HG03457 (cell line): ENCODE results near the gene UST.

ENCODE experiments used
- ATAC-seq: cut with Tn5 transposase; IDR thresholded peaks from one replicate; pipeline ENCODE4 v1.9.1; 2021; ENCODE audit warnings: moderate number of reproducible peaks; ENCODE audit not compliant: unreplicated experiment

The UST gene, protein sequence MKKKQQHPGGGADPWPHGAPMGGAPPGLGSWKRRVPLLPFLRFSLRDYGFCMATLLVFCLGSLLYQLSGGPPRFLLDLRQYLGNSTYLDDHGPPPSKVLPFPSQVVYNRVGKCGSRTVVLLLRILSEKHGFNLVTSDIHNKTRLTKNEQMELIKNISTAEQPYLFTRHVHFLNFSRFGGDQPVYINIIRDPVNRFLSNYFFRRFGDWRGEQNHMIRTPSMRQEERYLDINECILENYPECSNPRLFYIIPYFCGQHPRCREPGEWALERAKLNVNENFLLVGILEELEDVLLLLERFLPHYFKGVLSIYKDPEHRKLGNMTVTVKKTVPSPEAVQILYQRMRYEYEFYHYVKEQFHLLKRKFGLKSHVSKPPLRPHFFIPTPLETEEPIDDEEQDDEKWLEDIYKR

DNA sequence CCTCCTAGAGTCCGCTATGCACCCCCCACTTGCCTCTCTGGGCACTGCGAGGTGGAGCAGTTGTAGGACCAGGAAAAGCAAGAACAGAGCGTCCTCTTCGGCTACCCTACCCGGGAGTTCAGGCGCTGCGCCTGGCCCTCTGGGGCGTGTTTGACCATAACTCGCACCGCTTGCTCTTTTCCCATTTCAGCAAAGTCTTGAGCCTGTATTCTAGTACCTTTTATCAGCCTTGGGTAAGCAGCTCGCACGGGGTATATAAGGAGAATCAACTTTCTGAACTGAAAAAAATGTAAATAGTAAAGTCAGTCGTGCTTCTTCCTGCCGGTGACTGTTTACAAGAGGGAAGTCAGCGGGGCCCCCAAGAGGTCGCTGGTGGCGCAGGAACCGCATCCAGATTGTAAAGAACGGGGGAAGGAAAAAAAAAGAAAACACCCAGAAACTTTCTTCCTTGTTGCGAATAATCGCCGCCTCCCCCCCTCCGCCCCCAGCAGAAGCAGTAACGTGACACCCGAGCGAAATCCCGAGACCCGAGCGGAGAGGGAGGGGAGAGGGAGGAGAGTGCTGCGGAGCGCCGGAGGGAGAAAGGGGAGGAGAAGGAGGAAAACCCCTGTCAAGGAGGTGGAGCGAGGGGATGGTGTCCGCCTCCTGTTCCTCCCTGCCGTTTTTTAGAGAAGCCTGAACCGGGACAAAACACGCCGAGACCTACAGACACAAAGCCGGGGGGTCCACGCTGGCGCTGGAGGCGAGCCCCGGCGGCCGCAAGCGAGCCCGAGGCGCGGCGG lies at the start of gene UST:
Gene UST, plus strand, starts transcription at position 668 of the 782 bp plus-strand sequence. CDS start 401 bp downstream, outside the sequence.
- no peak for ATAC-seq

- ATAC-seq: no peak
These were observed 48.9 kb upstream of the UST start for GRCh38 chr6:148697895-148698440.

- no peak for ATAC-seq
These were observed 48.1 kb upstream of the UST start for GRCh38 chr6:148698671-148699180.

- ATAC-seq: no peak
These were observed 46.6 kb upstream of the UST start for GRCh38 chr6:148700047-148700715.

- no peak for ATAC-seq
These were observed 46.0 kb upstream of the UST start for GRCh38 chr6:148700741-148701311.

DNA sequence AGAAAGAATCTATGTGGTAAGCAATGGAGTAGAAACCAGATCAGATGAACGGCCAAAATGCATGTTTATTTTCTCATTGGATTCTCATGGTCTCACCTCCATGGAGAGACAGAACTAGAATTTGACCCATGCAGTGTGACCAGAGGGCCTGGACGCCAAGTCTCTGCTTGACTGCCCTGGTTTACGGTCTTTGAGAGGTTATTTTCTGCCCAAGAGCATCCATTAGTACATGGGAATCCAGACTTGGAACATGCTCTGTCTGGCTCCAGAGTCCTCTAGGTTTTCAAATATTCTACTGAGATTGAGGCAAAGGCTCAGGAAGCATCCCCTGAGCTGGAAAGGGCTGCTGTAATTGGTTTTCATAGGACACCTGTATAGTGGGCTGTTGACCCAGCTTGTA lies 45.5 kb upstream of the UST start:
- no peak for ATAC-seq

DNA sequence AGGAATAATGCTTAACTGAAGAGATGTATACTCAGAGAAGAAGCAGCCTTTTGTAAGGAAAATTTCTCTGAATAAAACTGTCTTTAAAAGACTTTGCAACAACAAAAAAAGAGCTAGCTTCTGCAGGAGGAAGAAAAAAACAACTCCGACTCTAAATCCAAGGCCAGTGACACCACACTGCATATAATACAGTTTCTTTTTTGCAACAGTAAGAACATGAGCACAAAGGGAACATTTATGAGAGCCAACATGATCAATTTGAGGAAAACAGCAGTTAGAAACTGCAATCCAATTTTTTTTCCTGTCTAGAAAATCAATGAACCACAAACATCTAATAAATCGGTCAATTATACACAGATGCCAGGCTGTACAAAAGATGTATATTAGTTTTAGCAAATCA lies 42.9 kb upstream of the UST start:
- no peak for ATAC-seq

GRCh38 chr6:148704400-148705246 lies 42.2 kb upstream of the UST start:
- no peak for ATAC-seq

GRCh38 chr6:148708707-148709106 lies 38.1 kb upstream of the UST start:
- ATAC-seq: no peak

GRCh38 chr6:148709577-148709976 lies 37.3 kb upstream of the UST start:
- no peak for ATAC-seq

DNA sequence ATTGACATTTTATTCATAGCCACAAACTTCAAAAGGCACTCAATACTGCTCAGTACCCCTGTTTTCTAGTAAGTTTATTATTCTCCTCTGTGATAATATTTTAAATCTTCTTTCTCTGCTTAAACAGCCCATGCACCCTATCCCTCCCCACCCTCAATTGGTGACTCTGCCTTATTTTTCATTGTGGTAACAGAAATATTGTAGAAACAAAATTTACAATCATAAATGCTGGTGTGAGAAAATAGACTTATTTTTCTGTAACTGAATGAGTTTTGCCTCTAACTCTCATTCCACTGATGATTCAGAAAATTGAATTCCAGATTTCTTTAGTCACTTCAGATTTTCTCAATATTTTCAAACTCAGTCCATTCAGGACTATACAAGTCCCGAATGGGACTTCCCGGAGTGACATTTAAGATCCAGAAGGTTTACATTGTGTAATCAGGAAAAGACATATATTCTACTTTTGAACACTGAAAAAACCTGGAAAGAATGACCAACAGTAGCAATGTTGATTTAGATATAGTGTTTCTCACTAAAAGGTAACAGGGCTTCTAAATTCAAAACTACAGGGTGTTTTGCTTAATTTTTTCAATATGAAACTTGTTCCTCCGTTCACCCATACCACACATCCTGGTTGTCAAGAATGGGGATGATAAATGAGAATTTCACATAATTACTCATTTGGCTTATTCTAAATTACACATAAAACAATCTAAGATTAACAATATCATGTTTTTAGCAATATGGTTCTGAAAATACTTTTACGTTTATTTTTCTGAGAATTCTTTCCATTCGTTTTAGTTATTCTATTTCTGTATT lies 34.8 kb upstream of the UST start:
- no peak for ATAC-seq

DNA sequence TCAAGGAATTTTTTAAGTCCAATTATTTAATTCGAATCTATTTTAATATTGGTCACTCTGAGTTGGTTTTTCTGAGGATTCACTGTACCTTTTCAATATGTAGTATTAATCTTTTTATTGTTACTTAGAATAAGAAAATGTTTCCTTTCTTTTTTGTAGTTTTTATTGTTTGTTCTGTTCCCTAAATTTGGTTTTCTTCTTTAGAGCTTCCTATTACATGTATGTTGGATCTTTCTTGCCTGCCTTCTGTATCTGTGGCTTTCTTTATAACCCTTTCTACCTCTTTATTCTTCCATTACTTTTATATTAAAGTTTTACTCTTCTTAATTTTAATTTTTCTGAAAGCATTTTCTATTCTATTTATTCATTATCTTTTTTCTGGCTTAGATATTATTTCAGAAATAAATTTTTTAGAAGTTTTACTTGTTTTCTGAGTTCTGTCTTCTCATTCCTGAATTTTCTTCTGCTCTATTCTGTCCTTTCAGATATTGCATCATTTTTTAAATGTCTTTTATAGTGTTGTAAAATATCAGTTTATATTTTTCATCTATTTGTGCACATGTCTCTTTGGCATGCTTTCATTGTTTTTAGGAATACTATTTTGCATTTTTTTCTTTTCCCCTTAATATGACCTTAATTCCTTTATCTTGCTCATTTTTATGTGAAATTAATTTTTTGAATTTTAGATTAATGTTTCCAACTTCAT lies 33.6 kb upstream of the UST start:
- no peak for ATAC-seq

DNA sequence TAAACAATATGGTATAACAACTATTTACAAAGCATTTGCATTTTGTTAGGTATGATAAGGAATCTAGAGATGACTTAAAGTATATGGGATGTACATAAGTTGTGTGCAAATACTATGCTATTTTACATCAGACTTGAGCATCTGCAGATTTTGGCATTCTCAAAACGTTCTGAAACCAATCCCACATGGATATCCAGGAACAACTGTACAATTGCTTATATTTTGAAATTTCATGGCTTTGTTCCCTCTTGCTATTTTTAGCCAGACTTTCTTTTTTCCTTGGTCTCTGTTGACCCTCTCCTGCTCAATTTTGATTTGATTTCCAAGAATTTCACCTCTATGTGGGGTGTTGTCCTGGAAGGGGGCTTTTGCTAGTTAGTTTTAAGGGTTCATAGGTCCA lies 32.9 kb upstream of the UST start:
- ATAC-seq: no peak

- ATAC-seq: no peak
These were observed 30.0 kb upstream of the UST start for GRCh38 chr6:148716811-148717210.

- ATAC-seq: no peak
These were observed 26.4 kb upstream of the UST start for GRCh38 chr6:148720406-148720805.

DNA sequence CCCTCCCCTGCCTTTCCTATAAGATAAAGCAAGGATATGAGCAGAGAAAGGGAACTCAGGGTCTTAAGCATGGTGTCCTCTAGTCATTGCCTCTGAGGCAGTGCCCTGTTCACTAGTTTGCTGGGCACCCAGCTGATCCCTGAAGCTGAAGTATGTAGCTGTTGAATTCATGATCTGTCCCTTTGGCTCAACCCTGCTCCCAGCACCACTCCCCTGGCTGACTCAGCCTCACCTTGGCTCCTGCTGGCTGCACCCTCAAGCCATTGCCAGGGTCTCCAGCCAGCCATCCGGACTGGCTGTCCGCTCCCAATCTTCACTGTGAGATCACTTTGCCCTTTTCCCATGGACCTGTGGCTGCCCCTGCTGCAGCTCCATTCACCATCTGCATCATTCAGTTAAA lies 25.9 kb upstream of the UST start:
- ATAC-seq: no peak

DNA sequence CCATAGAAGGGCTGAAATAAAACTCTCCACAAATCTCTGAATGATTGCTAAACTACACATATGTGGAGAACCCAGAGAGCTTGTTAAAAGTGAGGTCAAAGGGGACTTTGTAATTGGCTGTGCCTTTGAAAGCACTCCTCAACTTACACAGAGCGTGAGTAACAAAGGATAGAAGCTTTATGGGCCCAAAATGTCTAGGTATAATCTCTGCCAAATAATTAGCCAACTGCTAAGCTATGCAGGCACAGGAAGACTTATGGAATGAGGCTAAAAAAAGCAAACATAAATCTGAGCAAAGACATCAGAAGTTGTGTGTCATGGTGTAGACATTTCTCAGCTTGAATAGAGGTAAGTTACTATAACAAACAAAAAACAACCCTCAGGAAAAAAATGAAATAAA lies 23.3 kb upstream of the UST start:
- ATAC-seq: no peak

- no peak for ATAC-seq
These were observed 22.4 kb upstream of the UST start for GRCh38 chr6:148724428-148724827.
